Raji (cell line): ENCODE measurements around the gene NRP1.

Experiments
- POLR2A ChIP-seq: IDR thresholded peaks from 2 replicates; pipeline ENCODE4 v1.6.1; 2011; ENCODE audit warnings: low read depth, low read length, control low read depth; ENCODE audit not compliant: insufficient read depth

Gene NRP1

DNA sequence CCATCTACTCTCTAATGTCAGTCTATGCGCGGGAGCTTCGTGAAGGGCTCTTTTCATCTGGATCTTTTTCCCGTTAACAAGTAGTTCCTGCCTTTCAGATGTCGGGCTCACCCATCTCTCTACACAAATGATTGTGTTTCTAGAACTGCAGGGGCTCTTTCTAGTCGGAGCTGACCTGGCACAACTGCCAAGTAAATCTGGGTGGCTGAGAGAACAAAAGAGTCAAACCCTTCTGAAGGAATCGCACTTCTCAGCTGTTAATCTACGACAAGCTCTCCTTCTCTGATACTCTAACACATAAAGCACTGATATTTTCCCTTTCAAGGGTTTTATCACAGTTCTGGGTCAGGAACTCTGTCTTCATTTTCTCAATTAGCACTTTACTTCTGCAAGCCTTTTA is 144.7 kb downstream of the NRP1 start:
- no peak for TF ChIP-seq POLR2A

- no peak for TF ChIP-seq POLR2A
Measured at GRCh38 chr10:33189363-33189762, 145.1 kb downstream of the NRP1 start.

GRCh38 chr10:33187427-33187999 is 147.0 kb downstream of the NRP1 start:
- no peak for TF ChIP-seq POLR2A

- no peak for TF ChIP-seq POLR2A
Measured at GRCh38 chr10:33186150-33186549, 148.3 kb downstream of the NRP1 start.

- no peak for TF ChIP-seq POLR2A
Measured at GRCh38 chr10:33183655-33184054, 150.8 kb downstream of the NRP1 start.

- no peak for TF ChIP-seq POLR2A
Measured at GRCh38 chr10:33180921-33181320, 153.5 kb downstream of the NRP1 start.

DNA sequence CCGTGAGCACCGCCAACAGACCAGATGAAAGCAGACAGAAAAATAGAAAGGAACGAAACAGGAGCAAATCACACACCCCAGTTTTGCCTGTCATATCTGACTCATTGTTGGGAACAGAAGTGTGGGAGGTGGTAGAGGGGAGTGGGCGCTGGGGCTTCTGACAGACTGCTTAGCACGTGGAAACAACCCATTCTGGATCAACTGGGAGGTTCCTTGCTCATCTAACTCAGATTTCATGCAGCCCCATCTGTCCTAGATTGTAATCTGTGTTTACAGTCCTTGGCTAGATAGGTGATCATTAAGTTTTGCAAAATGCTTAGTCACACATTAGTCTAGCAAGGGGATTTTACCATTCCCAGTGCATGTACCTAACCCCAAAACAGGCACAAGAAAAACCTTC is 154.1 kb downstream of the NRP1 start:
- TF ChIP-seq POLR2A = no peak

GRCh38 chr10:33179067-33179466 is 155.4 kb downstream of the NRP1 start:
- no peak for TF ChIP-seq POLR2A

GRCh38 chr10:33178026-33178755 is 156.3 kb downstream of the NRP1 start:
- no peak for TF ChIP-seq POLR2A

DNA sequence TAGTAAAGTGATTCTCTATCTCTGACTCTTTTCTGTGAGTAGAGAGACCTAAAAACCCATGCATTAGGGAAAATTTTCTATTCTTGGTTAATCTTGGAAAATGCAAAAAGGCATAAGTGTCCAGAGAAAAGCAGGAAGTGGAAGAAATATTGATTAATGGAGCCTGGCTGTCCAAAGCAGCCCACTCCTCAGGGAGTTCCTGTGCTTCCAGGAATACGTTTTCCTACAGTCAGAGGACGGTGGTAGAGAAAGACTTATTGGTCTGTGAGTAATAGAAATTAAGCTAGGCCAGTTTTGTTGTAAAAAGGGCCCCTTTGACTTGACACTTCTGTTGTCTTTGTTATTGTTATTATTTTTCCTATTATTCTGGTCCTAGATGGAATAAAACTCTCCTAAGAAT is 157.8 kb downstream of the NRP1 start:
- no peak for TF ChIP-seq POLR2A

- no peak for TF ChIP-seq POLR2A
Measured at GRCh38 chr10:33174674-33175434, 159.6 kb downstream of the NRP1 start.

- no peak for TF ChIP-seq POLR2A
Measured at GRCh38 chr10:33165911-33166310, 168.6 kb downstream of the NRP1 start.

DNA sequence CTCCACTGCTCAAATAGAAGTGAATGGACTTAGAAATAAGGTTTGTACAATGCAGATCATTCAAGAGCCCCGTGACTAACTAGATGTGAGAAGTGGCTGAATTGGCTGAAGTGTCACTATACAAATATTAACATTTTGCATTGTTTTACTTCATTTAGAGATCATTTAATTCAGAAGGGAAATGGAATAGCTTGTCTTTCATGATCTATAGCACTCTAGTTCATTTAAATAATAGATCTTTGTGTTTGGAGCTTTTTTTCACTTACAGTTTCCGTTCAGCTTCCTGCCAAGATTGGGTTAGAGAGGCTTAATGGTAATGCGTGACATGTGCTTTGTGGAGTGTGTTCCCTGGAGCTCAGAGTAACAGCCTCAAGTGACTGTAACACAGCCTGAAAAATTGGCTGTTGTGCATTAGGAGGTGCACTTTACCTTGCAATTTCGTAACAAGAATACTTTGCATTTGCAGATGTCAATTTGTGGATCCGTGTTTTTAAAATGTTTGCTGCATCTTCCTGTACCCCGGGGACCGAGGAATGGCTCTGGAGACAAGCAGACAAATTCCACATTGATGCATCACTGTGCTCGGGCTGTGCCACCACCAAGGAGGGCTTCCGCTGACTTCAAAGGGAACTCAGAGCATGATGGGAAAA is 170.3 kb downstream of the NRP1 start:
- no peak for TF ChIP-seq POLR2A

GRCh38 chr10:33162248-33162575 is 172.3 kb downstream of the NRP1 start:
- TF ChIP-seq POLR2A = no peak

DNA sequence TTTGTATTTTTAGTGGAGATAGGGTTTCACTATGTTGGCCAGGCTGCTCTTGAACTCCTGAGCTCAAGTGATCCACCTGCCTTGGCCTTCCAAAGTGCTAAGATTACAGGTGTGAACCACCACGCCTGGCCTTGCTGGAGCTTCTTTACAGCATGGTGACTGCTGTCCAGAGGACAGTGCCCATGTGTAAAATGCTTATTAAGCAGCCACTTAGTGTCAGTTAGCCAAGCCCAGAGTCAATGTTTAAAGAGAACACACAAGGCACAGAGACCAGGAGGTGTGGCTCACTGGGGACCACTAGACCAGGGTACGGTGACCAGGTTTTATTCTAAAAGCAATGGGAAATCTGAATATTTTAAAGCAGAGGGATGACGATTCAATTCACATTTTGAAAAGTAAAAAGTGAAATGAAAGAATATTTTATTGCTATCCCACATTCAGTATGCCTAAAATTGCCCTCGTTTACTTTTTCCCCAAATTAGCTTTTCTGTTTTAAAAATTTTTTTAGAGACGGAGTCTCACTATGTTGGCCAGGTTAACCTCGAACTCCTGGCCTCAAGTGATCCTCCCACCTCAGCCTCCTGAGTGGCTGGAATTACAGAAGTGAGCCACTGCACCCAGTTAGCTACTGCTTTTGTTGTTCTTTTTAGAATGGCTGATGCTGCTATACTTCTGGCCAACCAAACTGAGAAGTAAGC is 172.8 kb downstream of the NRP1 start:
- no peak for TF ChIP-seq POLR2A
